Natural killer cell (primary cell): ENCODE data around the gene SLC2A9. TPM values are rescaled to one million over a fixed set of nuclear protein-coding genes. Genes with fewer than 3 reads are reported as not detected.

ENCODE experiments used
- ATAC-seq, 3 donors: fragments of 150-1000 bp in 2 of 3; fragments of 200-7000 bp in 1 of 3; cut with Tn5 transposase; 1 replicate in 1 of 3; 2 replicates in 2 of 3; pipeline ENCODE4 v1.10.0; 2021; ENCODE audit warnings: mild to moderate bottlenecking in 2 of 3, moderate library complexity in 2 of 3
- DNase-seq, 2 donors: peaks; one replicate each; pipeline versions ENCODE4 v3.0.0 to v3.0.0-alpha.2; 2013 to 2021; ENCODE audit warnings: mixed read lengths in 1 of 2
- H3K27ac ChIP-seq: one replicate; pipeline ENCODE4 v1.5.1; 2013; ENCODE audit warnings: mild to moderate bottlenecking, low read length
- H3K27me3 ChIP-seq: one replicate; pipeline ENCODE4 v1.6.1; 2013; ENCODE audit warnings: low read length; ENCODE audit not compliant: control insufficient read depth, insufficient read depth
- H3K36me3 ChIP-seq: one replicate; pipeline ENCODE4 v1.6.1; 2013; ENCODE audit warnings: low read length; ENCODE audit not compliant: control insufficient read depth, insufficient read depth
- H3K4me1 ChIP-seq: one replicate; pipeline ENCODE4 v1.6.1; 2013; ENCODE audit warnings: low read length; ENCODE audit not compliant: control insufficient read depth, insufficient read depth
- H3K4me3 ChIP-seq: one replicate; pipeline ENCODE4 v1.5.1; 2013; ENCODE audit warnings: low read length
- H3K9me3 ChIP-seq: one replicate; pipeline ENCODE4 v1.6.1; 2013; ENCODE audit warnings: low read length; ENCODE audit not compliant: control insufficient read depth, insufficient read depth
- H3K27ac Mint-ChIP-seq, 2 donors: one replicate each; pipeline ENCODE4 v1.8.0; 2022; ENCODE audit warnings: mild to moderate bottlenecking in 2 of 2, mixed read lengths in 2 of 2, moderate library complexity in 1 of 2
- H3K27me3 Mint-ChIP-seq, 2 donors: one replicate each; pipeline ENCODE4 v1.8.0; 2022; ENCODE audit warnings: low read depth in 2 of 2, mixed read lengths in 2 of 2
- H3K36me3 Mint-ChIP-seq: one replicate; pipeline ENCODE4 v1.8.0; 2022; ENCODE audit warnings: mixed read lengths
- H3K4me1 Mint-ChIP-seq, 2 donors: one replicate each; pipeline ENCODE4 v1.8.0; 2022; ENCODE audit warnings: mixed read lengths in 2 of 2
- H3K4me3 Mint-ChIP-seq: one replicate; pipeline ENCODE4 v1.8.0; 2022; ENCODE audit warnings: mild to moderate bottlenecking, moderate library complexity, mixed read lengths
- H3K9me3 Mint-ChIP-seq, 2 donors: one replicate each; pipeline ENCODE4 v1.8.0; 2022; ENCODE audit warnings: mixed read lengths in 2 of 2
- WGBS: methylation state at CpG from one replicate; pipeline ENCODE4 v1.1.7; 2013; ENCODE audit warnings: missing lambda C conversion rate; ENCODE audit not compliant: insufficient coverage; 5-methylcytosine and 5-hydroxymethylcytosine counted together
- intact Hi-C: fragments of 100-400 bp; cut with micrococcal nuclease; formaldehyde crosslinking; loops from one replicate; pipeline ENCODE4 v1.14.2; 2022
- total RNA-seq, 4 donors: library from RNA; stranded (reverse); fragments of 120-200 nt in 1 of 4; gene quantifications; one replicate each; pipeline versions ENCODE4 v1.2.3 to v1.2.4, GENCODE V29; 2013 to 2022
- TF ChIP-seq, protein P1 (sequence below): fragments of 200-600 bp; IDR thresholded peaks from one replicate; pipeline ENCODE4 v1.8.0; 2022; ENCODE audit warnings: antibody characterized with exemption

SLC2A9 gene
- total RNA-seq, 3 donors from 2014 or later (not counting 1 experiment from before 2014, with no cell fraction given) = 1.5 to 5.5 (median 3.9) TPM

- no peaks in the 10 kb centered on the region for H3K36me3 Mint-ChIP-seq
- no peak overlapping the region for H3K27ac Mint-ChIP-seq
- Histone ChIP-seq H3K4me1 (peaks cover 13% of the 10 kb centered on the region), H3K27ac (no peak overlapping the region), H3K27me3 (no peaks in the 10 kb centered on the region), H3K36me3 (no peaks in the 10 kb centered on the region), H3K9me3 (no peaks in the 10 kb centered on the region), H3K4me3 (no peak overlapping the region)
- ATAC-seq (no peak), DNase-seq (no peak)
- no peaks in the 10 kb centered on the region for H3K9me3 Mint-ChIP-seq
- intact Hi-C loops = no loop called here
- peaks cover 0 to 2% of the 10 kb centered on the region in 2 donors for H3K27me3 Mint-ChIP-seq
- TF ChIP-seq, protein P1, sequence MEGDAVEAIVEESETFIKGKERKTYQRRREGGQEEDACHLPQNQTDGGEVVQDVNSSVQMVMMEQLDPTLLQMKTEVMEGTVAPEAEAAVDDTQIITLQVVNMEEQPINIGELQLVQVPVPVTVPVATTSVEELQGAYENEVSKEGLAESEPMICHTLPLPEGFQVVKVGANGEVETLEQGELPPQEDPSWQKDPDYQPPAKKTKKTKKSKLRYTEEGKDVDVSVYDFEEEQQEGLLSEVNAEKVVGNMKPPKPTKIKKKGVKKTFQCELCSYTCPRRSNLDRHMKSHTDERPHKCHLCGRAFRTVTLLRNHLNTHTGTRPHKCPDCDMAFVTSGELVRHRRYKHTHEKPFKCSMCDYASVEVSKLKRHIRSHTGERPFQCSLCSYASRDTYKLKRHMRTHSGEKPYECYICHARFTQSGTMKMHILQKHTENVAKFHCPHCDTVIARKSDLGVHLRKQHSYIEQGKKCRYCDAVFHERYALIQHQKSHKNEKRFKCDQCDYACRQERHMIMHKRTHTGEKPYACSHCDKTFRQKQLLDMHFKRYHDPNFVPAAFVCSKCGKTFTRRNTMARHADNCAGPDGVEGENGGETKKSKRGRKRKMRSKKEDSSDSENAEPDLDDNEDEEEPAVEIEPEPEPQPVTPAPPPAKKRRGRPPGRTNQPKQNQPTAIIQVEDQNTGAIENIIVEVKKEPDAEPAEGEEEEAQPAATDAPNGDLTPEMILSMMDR = no peak
- 96% methylated on average over 4 of the region's 4 CpGs for WGBS
- peaks cover 13 to 20% of the 10 kb centered on the region in 2 donors for H3K4me1 Mint-ChIP-seq
- H3K4me3 Mint-ChIP-seq = no peak overlapping the region
These were observed 8.1 kb upstream of the SLC2A9 start for GRCh38 chr4:10029403-10029802.

DNA sequence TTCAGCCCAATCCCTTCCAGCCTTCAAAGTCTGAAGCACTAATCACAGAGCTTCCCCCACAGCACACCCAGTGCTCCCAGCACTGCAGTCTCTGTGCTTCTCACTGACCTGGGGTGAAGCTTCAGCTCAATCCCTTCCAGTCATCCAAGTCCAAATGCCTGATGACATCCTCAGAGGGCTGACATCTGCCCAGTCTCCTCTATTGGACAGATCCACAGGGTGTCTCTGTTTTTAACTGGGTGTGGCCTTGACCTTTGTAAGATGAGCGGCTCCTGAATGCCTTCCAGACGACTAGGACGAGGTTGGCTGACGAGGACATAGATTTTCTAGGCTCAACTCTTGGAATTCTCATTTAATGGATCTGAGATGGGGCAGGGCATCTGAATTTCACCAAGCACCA is 7.6 kb upstream of the SLC2A9 start:
- DNase-seq = no peak
- 87% methylated on average over 4 of the region's 4 CpGs for WGBS
- Mint-ChIP-seq H3K36me3 (no peaks in the 10 kb centered on the region), H3K27me3 (peaks cover 0 to 5% of the 10 kb centered on the region in 2 donors), H3K4me1 (peaks cover 13 to 17% of the 10 kb centered on the region in 2 donors), H3K9me3 (no peaks in the 10 kb centered on the region), H3K4me3 (no peak overlapping the region), H3K27ac (no peak overlapping the region)
- H3K27ac ChIP-seq = no peak overlapping the region
- ATAC-seq = no peak
- intact Hi-C loops = no loop called here
- no peak overlapping the region for H3K4me3 ChIP-seq
- no peaks in the 10 kb centered on the region for H3K36me3 ChIP-seq
- no peaks in the 10 kb centered on the region for H3K9me3 ChIP-seq
- TF ChIP-seq, protein P1 = no peak
- no peaks in the 10 kb centered on the region for H3K27me3 ChIP-seq
- peaks cover 17% of the 10 kb centered on the region for H3K4me1 ChIP-seq

DNA sequence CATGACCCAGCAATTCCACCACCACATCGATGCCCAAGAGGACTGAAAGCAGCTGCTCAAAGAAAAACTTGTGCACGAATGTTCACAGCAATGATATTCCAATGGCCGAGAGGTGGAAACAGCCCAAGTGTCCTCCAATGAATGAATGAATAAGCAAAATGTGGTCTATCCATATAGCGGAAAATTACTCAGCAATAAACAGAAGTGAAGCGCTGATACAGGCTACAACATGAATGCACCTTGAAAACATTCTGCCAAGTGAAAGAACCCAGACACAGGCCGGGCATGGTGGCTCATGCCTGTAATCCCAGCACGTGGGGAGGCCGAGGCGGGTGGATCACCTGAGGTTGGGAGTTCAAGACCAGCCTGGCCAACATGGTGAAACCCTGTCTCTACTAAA is 5.2 kb upstream of the SLC2A9 start:
- no peak overlapping the region for H3K27ac Mint-ChIP-seq
- Histone ChIP-seq H3K4me3 (no peak overlapping the region), H3K27me3 (no peaks in the 10 kb centered on the region), H3K9me3 (no peaks in the 10 kb centered on the region), H3K36me3 (no peaks in the 10 kb centered on the region), H3K27ac (no peak overlapping the region), H3K4me1 (peaks cover 16% of the 10 kb centered on the region)
- intact Hi-C loops = no loop called here
- DNase-seq (no peak), ATAC-seq (no peak)
- TF ChIP-seq, protein P1 = no peak
- H3K27me3 Mint-ChIP-seq = peaks cover 0 to 9% of the 10 kb centered on the region in 2 donors
- H3K4me3 Mint-ChIP-seq = no peak overlapping the region
- peaks cover 0 to 6% of the 10 kb centered on the region in 2 donors for H3K4me1 Mint-ChIP-seq
- 88% methylated on average over 9 of the region's 9 CpGs for WGBS
- H3K9me3 Mint-ChIP-seq = no peaks in the 10 kb centered on the region
- no peaks in the 10 kb centered on the region for H3K36me3 Mint-ChIP-seq

GRCh38 chr4:10025230-10025806 is 4.0 kb upstream of the SLC2A9 start:
- H3K9me3 Mint-ChIP-seq = no peaks in the 10 kb centered on the region
- peaks cover 25% of the 10 kb centered on the region for H3K4me1 ChIP-seq
- H3K9me3 ChIP-seq = no peaks in the 10 kb centered on the region
- no peak overlapping the region for H3K4me3 Mint-ChIP-seq
- H3K36me3 Mint-ChIP-seq = no peaks in the 10 kb centered on the region
- peaks cover 0 to 6% of the 10 kb centered on the region in 2 donors for H3K4me1 Mint-ChIP-seq
- no peaks in the 10 kb centered on the region for H3K27me3 ChIP-seq
- H3K27me3 Mint-ChIP-seq = peaks cover 0 to 9% of the 10 kb centered on the region in 2 donors
- intact Hi-C loops = no loop called here
- TF ChIP-seq, protein P1 = no peak
- H3K36me3 ChIP-seq = no peaks in the 10 kb centered on the region
- no peak for ATAC-seq
- no peak overlapping the region for H3K27ac Mint-ChIP-seq
- no peak for DNase-seq
- no peak overlapping the region for H3K4me3 ChIP-seq
- H3K27ac ChIP-seq = no peak overlapping the region
- 78% methylated on average over 3 of the region's 3 CpGs for WGBS
